SU-DHL-6 (cell line): ENCODE results near the gene PGC.

Experiments used
- H2AFZ ChIP-seq: fragments of 200-600 bp; sonication (generic); 2 replicates; pipeline ENCODE4 v1.6.1; 2014; ENCODE audit warnings: low read depth, mild to moderate bottlenecking, moderate library complexity, mixed read lengths, antibody characterized with exemption, low read length; ENCODE audit not compliant: severe bottlenecking
- H3F3A ChIP-seq: fragments of 200-600 bp; shearing (Covaris generic); 2 replicates; pipeline ENCODE4 v1.6.0; 2016; ENCODE audit warnings: antibody characterized with exemption, mild to moderate bottlenecking; ENCODE audit not compliant: insufficient read depth
- H3K27ac ChIP-seq: fragments of 200-600 bp; sonication (generic); 2 replicates; pipeline ENCODE4 v1.5.1; 2016; ENCODE audit warnings: low read depth, mild to moderate bottlenecking, low read length, moderate library complexity, mixed read lengths
- H3K27me3 ChIP-seq: fragments of 200-600 bp; sonication (generic), shearing (Covaris generic); 2 replicates; pipeline ENCODE4 v1.6.0; 2014; ENCODE audit warnings: mild to moderate bottlenecking, low read length
- H3K36me3 ChIP-seq: fragments of 200-600 bp; sonication (generic); 2 replicates; pipeline ENCODE4 v1.6.1; 2014; ENCODE audit warnings: mild to moderate bottlenecking, low read length, mixed read lengths
- H3K4me2 ChIP-seq: fragments of 300-600, 200-600 bp; shearing (Covaris generic), sonication (generic); 2 replicates; pipeline ENCODE4 v1.6.0; 2014; ENCODE audit warnings: low read length, low read depth, mild to moderate bottlenecking; ENCODE audit not compliant: poor library complexity, severe bottlenecking
- H3K4me3 ChIP-seq: fragments of 200-600 bp; sonication (generic); 2 replicates; pipeline ENCODE4 v1.5.1; 2014; ENCODE audit warnings: antibody characterized with exemption, low read length, mild to moderate bottlenecking, mixed read lengths; ENCODE audit not compliant: insufficient read depth, poor library complexity, severe bottlenecking
- H3K79me2 ChIP-seq: fragments of 200-600 bp; sonication (generic); 2 replicates; pipeline ENCODE4 v1.6.1; 2014; ENCODE audit warnings: mild to moderate bottlenecking, low read length, moderate library complexity; ENCODE audit not compliant: insufficient read depth
- H3K9ac ChIP-seq: fragments of 200-600 bp; sonication (generic); 2 replicates; pipeline ENCODE4 v1.7.0; 2014; ENCODE audit warnings: mild to moderate bottlenecking, low read length
- H3K9me2 ChIP-seq: fragments of 200-600 bp; sonication (generic); replicated peaks from 2 replicates; pipeline ENCODE4 v1.6.1; 2014; ENCODE audit warnings: low read length; ENCODE audit not compliant: insufficient read depth
- H3K9me3 ChIP-seq: fragments of 200-600 bp; sonication (generic); 2 replicates; pipeline ENCODE4 v1.6.1; 2014; ENCODE audit warnings: low read length, mixed read lengths; ENCODE audit not compliant: insufficient read depth
- H4K20me1 ChIP-seq: fragments of 200-600 bp; sonication (generic); 2 replicates; pipeline ENCODE4 v1.6.1; 2014; ENCODE audit warnings: low read depth, mild to moderate bottlenecking, antibody characterized with exemption, low read length, moderate library complexity, mixed read lengths
- EZH2phosphoT487 ChIP-seq: fragments of 200-600 bp; sonication (generic), shearing (Covaris generic); conservative IDR thresholded peaks from 2 replicates; pipeline ENCODE4 v1.6.1; 2018; ENCODE audit warnings: mild to moderate bottlenecking, antibody characterized with exemption, low read length, moderate library complexity, mixed read lengths
- TF ChIP-seq, protein P1 (sequence below): fragments of 200-600 bp; sonication (generic); IDR thresholded peaks from one replicate; pipeline ENCODE4 v1.5.1; 2017; ENCODE audit warnings: antibody characterized with exemption, mild to moderate bottlenecking, low read length, moderate library complexity; ENCODE audit not compliant: insufficient read depth, poor library complexity, severe bottlenecking

The PGC gene

DNA sequence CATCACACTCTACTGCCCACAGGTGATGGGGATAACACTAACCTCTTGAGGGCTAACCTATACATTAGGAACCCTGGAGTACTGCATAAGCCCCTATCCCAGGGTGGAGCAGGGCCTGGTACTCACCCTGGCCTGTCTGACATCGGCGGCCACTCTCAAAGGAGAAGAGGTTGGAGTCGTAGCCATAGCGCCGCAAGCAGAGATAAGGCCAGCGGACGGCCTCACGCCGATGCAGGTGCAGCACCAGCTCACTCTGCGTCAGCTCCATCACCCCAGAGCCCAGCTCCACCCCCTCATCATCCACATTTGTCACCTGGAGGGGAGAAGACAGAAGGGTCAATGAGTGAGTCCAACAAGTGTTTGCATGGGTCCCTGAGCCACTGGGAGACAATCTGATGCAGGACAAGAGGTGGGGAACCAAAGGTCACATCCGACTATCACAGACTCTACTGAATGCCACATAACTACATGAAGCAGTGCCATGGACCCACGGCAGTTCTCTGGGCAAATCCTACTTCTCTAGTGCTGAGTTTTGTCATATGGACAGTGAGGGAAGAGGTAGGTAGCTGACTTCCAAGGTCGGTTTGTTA is 28.2 kb upstream of the PGC start:
- no peaks in the 10 kb centered on the region for H3K9me3 ChIP-seq
- H3K4me2 ChIP-seq: no peak overlapping the region
- H3K9ac ChIP-seq: no peak overlapping the region
- H3K79me2 ChIP-seq: no peaks in the 10 kb centered on the region
- no peak overlapping the region for H3K27ac ChIP-seq
- TF ChIP-seq EZH2phosphoT487: no peak
- TF ChIP-seq, protein P1, sequence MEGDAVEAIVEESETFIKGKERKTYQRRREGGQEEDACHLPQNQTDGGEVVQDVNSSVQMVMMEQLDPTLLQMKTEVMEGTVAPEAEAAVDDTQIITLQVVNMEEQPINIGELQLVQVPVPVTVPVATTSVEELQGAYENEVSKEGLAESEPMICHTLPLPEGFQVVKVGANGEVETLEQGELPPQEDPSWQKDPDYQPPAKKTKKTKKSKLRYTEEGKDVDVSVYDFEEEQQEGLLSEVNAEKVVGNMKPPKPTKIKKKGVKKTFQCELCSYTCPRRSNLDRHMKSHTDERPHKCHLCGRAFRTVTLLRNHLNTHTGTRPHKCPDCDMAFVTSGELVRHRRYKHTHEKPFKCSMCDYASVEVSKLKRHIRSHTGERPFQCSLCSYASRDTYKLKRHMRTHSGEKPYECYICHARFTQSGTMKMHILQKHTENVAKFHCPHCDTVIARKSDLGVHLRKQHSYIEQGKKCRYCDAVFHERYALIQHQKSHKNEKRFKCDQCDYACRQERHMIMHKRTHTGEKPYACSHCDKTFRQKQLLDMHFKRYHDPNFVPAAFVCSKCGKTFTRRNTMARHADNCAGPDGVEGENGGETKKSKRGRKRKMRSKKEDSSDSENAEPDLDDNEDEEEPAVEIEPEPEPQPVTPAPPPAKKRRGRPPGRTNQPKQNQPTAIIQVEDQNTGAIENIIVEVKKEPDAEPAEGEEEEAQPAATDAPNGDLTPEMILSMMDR: no peak
- H2AFZ ChIP-seq: no peak overlapping the region
- peaks cover 9% of the 10 kb centered on the region for H3F3A ChIP-seq
- H3K4me3 ChIP-seq: no peak overlapping the region
- H4K20me1 ChIP-seq: no peaks in the 10 kb centered on the region
- no peaks in the 10 kb centered on the region for H3K36me3 ChIP-seq
- H3K9me2 ChIP-seq: no peaks in the 10 kb centered on the region
- H3K27me3 ChIP-seq: no peaks in the 10 kb centered on the region

DNA sequence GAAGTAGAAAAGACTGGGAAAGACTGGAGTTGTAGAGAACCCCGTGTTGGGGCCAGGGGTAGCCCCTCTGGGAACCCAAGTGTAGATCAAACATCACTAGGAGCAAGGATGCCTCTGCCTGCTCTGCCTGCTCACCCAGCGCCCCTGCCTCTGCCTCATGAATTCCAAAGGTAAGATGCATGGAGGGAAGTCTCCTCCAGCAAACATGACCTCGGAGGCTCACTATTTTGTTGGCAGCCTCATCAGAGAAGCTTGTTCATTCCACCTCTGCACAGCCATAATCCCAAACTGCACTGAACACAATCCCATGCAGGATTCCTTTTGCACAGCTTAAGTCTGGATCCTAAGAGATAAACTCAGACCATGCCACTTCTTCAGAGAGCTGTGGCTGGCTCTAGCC is 27.6 kb upstream of the PGC start:
- no peak overlapping the region for H3K4me3 ChIP-seq
- no peaks in the 10 kb centered on the region for H3K9me2 ChIP-seq
- no peak overlapping the region for H2AFZ ChIP-seq
- no peak overlapping the region for H3K9ac ChIP-seq
- H3K79me2 ChIP-seq: no peaks in the 10 kb centered on the region
- no peak overlapping the region for H3K27ac ChIP-seq
- no peaks in the 10 kb centered on the region for H3K36me3 ChIP-seq
- H3K4me2 ChIP-seq: no peak overlapping the region
- TF ChIP-seq, protein P1: no peak
- no peak for TF ChIP-seq EZH2phosphoT487
- H4K20me1 ChIP-seq: no peaks in the 10 kb centered on the region
- no peaks in the 10 kb centered on the region for H3K27me3 ChIP-seq
- peaks cover 9% of the 10 kb centered on the region for H3F3A ChIP-seq
- H3K9me3 ChIP-seq: no peaks in the 10 kb centered on the region

DNA sequence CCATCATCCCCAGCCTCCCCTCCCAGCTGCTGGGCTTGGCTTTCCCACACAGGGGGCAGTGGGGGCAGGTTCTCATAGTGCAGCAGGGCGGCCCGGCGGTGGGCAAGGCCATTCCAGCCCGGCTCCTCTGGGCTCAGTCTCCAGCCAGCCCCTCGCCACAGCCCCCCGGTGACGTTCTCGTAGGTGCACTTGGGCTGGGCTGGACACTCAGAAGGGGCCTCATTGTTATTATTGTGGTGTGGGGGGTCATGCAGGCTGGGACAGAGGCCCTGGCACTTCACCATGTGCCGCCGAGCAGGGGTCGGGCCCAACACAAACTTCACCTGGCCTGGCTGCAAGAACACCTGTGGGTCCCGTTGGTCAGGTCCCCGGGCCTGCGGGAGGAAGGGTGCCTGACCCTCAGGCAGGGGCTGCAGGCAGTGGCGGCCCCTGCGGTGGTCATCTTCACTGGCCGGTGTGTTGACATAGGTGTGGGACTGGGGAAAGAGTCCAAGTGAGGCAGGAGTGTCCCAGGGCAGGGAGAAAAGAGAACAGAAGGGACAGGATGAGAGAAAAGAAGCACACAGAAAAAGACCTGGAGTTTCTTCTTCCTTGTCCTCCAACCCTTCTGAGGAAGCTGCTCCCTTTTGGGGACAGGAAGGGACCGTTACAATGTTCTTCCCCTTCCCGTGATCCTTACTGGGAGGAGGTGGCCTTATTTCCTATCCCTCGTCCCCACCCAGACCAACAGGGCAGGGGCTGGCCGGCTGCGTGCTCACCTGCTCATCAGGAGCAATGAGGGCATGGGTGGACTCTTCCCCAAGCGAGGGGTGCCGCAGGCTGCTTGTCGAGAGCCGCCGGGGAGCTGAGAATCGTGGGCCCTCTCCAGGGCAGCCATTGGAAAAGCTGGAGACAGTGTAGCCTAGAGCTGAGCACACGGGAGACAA is 24.1 kb upstream of the PGC start:
- no peak for TF ChIP-seq EZH2phosphoT487
- TF ChIP-seq, protein P1: no peak
- Histone ChIP-seq H3K9ac (no peak overlapping the region), H3K4me2 (no peak overlapping the region), H3K79me2 (no peaks in the 10 kb centered on the region), H3K27ac (no peak overlapping the region), H3F3A (no peaks in the 10 kb centered on the region), H3K27me3 (no peaks in the 10 kb centered on the region), H3K9me3 (no peaks in the 10 kb centered on the region), H3K36me3 (no peaks in the 10 kb centered on the region), H3K4me3 (no peak overlapping the region), H4K20me1 (no peaks in the 10 kb centered on the region), H2AFZ (no peak overlapping the region), H3K9me2 (no peaks in the 10 kb centered on the region)
